ENCODE data around the gene ABHD16B. TPM values are rescaled to one million over a fixed set of nuclear protein-coding genes. Genes with fewer than 3 reads are reported as not detected.

ABHD16B gene
- total RNA-seq, 1 donor from 2014 or later: not detected

GRCh38 chr20:63911176-63911575 is 49.9 kb downstream of the ABHD16B start:
- DNase-seq: no peak
- H3K4me3 ChIP-seq: no peak overlapping the region
- peak; percentile 25 to 55 for ATAC-seq
- TF ChIP-seq CTCF (IDR thresholded peaks at IDR 0.05): no peak
- no peak overlapping the region for H3K27ac ChIP-seq
- H3K4me1 ChIP-seq: peaks cover 38% of the 10 kb centered on the region
- intact Hi-C loops (cut with DNase I): no loop called here
- no peaks in the 10 kb centered on the region for H3K27me3 ChIP-seq (ENCODE audit: low read depth)
- no peaks in the 10 kb centered on the region for H3K9me3 ChIP-seq
- no peaks in the 10 kb centered on the region for H3K36me3 ChIP-seq

Other genes starting within 250 kb of the ABHD16B start
- 9.7 TPM for gene GMEB2, start 234.4 kb upstream of the ABHD16B start, total RNA-seq
- gene STMN3, start 208.1 kb upstream of the ABHD16B start, total RNA-seq: 12.1 TPM
- 23.8 TPM for gene RTEL1, start 203.2 kb upstream of the ABHD16B start, total RNA-seq
- 5.3 TPM for gene TNFRSF6B, start 164.8 kb upstream of the ABHD16B start, total RNA-seq
- 44.3 TPM for gene ARFRP1, start 153.5 kb upstream of the ABHD16B start, total RNA-seq
- gene ZGPAT, start 153.5 kb upstream of the ABHD16B start, total RNA-seq: 27.2 TPM
- gene LIME1, start 124.8 kb upstream of the ABHD16B start, total RNA-seq: 8.7 TPM
- 50.5 TPM for gene SLC2A4RG, start 121.7 kb upstream of the ABHD16B start, total RNA-seq
- gene ZBTB46, start 30.2 kb upstream of the ABHD16B start, total RNA-seq: 9.9 TPM
- gene TPD52L2, start 3.8 kb downstream of the ABHD16B start, total RNA-seq: 76.9 TPM
- gene DNAJC5, start 33.6 kb downstream of the ABHD16B start, total RNA-seq: 54.5 TPM
- 31.5 TPM for gene UCKL1, start 94.9 kb downstream of the ABHD16B start, total RNA-seq
- 13.7 TPM for gene ZNF512B, start 108.4 kb downstream of the ABHD16B start, total RNA-seq
- gene SAMD10, start 118.1 kb downstream of the ABHD16B start, total RNA-seq: 3.6 TPM
- 57.2 TPM for gene PRPF6, start 119.6 kb downstream of the ABHD16B start, total RNA-seq
- gene C20orf204, start 174.7 kb downstream of the ABHD16B start, total RNA-seq: 1.2 TPM
- gene SOX18, start 188.1 kb downstream of the ABHD16B start, total RNA-seq: 48.3 TPM
- gene TCEA2, start 201.7 kb downstream of the ABHD16B start, total RNA-seq: 38.8 TPM
- 57.5 TPM for gene RGS19, start 218.0 kb downstream of the ABHD16B start, total RNA-seq
- 2.6 TPM for gene OPRL1, start 218.6 kb downstream of the ABHD16B start, total RNA-seq
- 0.97 TPM for gene LKAAEAR1, start 222.9 kb downstream of the ABHD16B start, total RNA-seq
- not detected for gene NPBWR2, start 246.1 kb downstream of the ABHD16B start, total RNA-seq

All from lower lobe of right lung (tissue), 2 donors.